ENCODE data around the gene ELP2.

Gene ELP2

GRCh38 chr18:36191286-36191685, 61.6 kb downstream of the ELP2 start:
- Histone ChIP-seq H3K9ac (no peak overlapping the region), H3K9me3 (ENCODE audit: control insufficient read depth, low read length) (no peaks in the 10 kb centered on the region), H3K27ac (no peak overlapping the region), H3K36me3 (ENCODE audit: control insufficient read depth, insufficient read depth, low read length) (no peaks in the 10 kb centered on the region), H3K4me3 (ENCODE audit: low read depth, low read length) (no peak overlapping the region), H3K4me2 (ENCODE audit: low read length) (no peak overlapping the region), H2AFZ (no peak overlapping the region), H3K27me3 (ENCODE audit: control insufficient read depth, insufficient read depth, low read length) (no peaks in the 10 kb centered on the region), H3K79me2 (no peaks in the 10 kb centered on the region), H3K4me1 (peaks cover 23% of the 10 kb centered on the region)
- no peak for TF ChIP-seq CTCF (IDR thresholded peaks at IDR 0.05)

- Histone ChIP-seq H3K27me3 (ENCODE audit: control insufficient read depth, insufficient read depth, low read length) (no peaks in the 10 kb centered on the region), H3K4me2 (ENCODE audit: low read length) (no peak overlapping the region), H3K36me3 (ENCODE audit: control insufficient read depth, insufficient read depth, low read length) (no peaks in the 10 kb centered on the region), H3K4me3 (ENCODE audit: low read depth, low read length) (no peak overlapping the region), H3K27ac (no peak overlapping the region), H3K9me3 (ENCODE audit: control insufficient read depth, low read length) (no peaks in the 10 kb centered on the region), H3K79me2 (no peaks in the 10 kb centered on the region), H3K9ac (no peak overlapping the region), H3K4me1 (peaks cover 27% of the 10 kb centered on the region), H2AFZ (no peak overlapping the region)
- TF ChIP-seq CTCF (IDR thresholded peaks at IDR 0.05) = no peak
Observed at GRCh38 chr18:36191711-36192110, 62.0 kb downstream of the ELP2 start.

GRCh38 chr18:36194600-36195315, 65.1 kb downstream of the ELP2 start:
- no peak for TF ChIP-seq CTCF (IDR thresholded peaks at IDR 0.05)

DNA sequence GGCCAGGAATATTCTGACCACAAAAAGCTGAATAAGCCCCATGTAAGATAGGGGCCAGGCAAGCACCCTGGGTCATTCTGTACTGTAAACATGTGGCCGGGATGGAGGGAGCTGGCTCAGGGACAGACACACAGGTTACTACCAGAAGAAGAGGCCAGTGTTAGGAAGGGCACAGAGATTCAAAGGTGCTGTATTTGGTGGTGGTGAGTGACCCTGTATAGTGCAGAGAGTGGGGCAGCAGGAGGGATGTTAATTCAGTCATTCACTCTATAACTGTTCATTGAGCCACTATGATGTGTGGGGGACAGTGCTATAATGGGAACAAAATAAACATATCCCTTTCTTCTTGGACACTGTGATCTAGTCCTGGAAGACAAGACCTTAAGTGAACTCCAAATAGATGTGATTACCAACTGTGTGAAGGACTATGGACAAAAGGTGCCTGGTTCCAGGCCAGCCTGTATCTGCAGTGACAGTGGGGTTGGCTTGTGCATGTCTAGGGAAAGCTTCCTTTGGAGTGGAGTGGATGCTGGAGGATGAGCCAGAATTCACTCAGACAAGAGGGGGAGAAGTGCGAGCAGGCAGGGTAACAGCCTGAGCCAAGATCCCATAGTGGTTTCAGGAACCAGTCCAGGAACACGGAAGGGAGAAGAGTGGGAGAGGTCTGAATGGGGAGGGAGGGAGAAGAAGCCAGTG, 65.9 kb downstream of the ELP2 start:
- Histone ChIP-seq H3K27me3 (ENCODE audit: control insufficient read depth, insufficient read depth, low read length) (no peaks in the 10 kb centered on the region), H2AFZ (peak overlapping the region; percentile 14), H3K4me3 (ENCODE audit: low read depth, low read length) (no peak overlapping the region), H3K36me3 (ENCODE audit: control insufficient read depth, insufficient read depth, low read length) (no peaks in the 10 kb centered on the region), H3K4me1 (peaks cover 24% of the 10 kb centered on the region), H3K9me3 (ENCODE audit: control insufficient read depth, low read length) (no peaks in the 10 kb centered on the region), H3K4me2 (ENCODE audit: low read length) (no peak overlapping the region), H3K79me2 (no peaks in the 10 kb centered on the region), H3K27ac (peak overlapping the region; percentile 26), H3K9ac (no peak overlapping the region)
- no peak for TF ChIP-seq CTCF (IDR thresholded peaks at IDR 0.05)

More at GRCh38 chr18:36194600-36195315, 65.1 kb downstream of the ELP2 start:
- Histone ChIP-seq H3K4me2 (ENCODE audit: low read length) (no peak overlapping the region), H3K4me3 (ENCODE audit: low read depth, low read length) (no peak overlapping the region), H3K9me3 (ENCODE audit: control insufficient read depth, low read length) (no peaks in the 10 kb centered on the region), H3K79me2 (no peaks in the 10 kb centered on the region), H3K27ac (no peak overlapping the region), H3K36me3 (ENCODE audit: control insufficient read depth, insufficient read depth, low read length) (no peaks in the 10 kb centered on the region), H3K4me1 (peaks cover 24% of the 10 kb centered on the region), H3K9ac (no peak overlapping the region), H3K27me3 (ENCODE audit: control insufficient read depth, insufficient read depth, low read length) (no peaks in the 10 kb centered on the region), H2AFZ (no peak overlapping the region)
